HG02885 (cell line): ENCODE results near the gene CACNA2D3.
"Not testable (repeated sequence)": the region's sequence is repeated elsewhere in the genome, so short reads cannot be mapped to it uniquely, and the experiment has no call there.

ENCODE experiments used
- ATAC-seq: cut with Tn5 transposase; IDR thresholded peaks from one replicate; pipeline ENCODE4 v1.9.1; 2021; ENCODE audit warnings: mild to moderate bottlenecking; ENCODE audit not compliant: unreplicated experiment, poor library complexity

Gene CACNA2D3

DNA sequence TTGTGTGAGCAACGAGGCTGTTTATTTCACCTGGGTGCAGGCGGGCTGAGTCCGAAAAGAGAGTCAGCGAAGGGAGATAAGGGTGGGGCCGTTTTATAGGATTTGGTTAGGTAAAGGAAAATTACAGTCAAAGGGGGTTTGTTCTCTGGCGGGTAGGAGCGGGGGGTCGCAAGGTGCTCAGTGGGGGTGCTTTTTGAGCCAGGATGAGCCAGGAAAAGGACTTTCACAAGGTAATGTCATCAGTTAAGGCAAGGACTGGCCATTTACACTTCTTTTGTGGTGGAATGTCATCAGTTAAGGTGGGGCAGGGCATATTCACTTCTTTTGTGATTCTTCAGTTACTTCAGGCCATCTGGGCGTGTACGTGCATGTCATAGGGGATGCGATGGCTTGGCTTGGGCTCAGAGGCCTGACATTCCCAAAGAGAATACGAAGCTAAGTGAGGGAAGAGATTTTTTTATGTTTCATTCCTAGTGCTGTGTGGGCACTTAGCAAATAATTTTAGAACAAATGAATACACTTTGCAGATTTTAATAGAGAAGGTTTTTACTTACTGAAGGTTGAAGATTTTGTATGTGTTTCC is 517.5 kb downstream of the CACNA2D3 start:
- not testable (repeated sequence) for ATAC-seq

- ATAC-seq: no peak
Measured at GRCh38 chr3:54641226-54642014, 519.1 kb downstream of the CACNA2D3 start.

DNA sequence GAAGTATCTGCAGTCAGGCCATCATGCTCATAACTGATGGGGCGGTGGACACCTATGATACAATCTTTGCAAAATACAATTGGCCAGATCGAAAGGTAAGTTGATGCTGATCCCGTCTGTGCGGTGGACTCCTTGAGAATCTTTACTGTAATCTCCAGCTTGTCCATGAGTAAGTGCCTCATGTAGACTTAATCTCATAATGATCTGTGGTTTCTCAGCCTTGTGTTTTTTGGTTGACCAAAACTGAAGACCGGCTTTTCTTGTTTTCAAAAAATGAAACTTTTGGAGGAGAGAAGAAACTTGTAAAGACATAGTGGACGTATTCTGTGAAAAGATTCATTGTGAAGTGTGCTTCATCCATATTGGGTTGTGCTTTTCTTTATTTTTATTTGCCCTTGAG is 519.8 kb downstream of the CACNA2D3 start:
- no peak for ATAC-seq

DNA sequence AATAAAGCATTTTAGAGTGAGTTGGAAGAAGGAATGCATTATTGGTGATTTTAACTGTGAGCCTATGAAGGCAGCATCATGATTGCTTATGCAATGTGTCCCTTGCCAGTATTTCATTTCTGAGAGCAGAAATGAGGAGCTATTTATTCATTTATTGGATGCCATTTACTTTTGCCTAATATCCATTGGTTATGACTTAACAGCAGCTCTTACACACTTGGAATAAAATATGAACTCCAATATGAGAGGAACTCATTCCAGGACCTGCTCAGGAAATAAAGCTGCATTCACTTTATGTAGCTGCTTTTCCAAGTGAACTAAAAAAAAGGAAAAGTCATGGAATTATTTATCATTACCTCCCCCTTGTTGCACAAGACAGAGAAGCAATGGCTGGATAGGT is 525.4 kb downstream of the CACNA2D3 start:
- ATAC-seq: no peak

DNA sequence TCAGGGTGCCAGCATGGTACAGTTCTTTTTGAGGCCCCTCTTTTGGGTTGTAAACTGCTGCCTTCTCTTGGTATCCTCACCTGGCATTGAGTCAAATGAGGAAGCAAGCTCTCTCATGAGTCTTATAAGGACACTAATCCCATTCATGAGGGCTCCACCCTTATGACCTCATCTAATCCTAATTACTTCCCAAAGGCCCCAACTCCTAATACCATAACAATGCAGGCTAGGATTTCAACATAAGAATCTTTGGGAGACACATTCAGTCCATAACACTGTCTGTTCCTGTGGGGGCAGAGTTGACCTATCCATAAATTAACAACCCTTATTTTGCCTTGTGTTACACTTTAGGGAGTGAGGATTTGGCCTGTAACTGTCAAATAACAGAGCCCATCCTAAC is 527.2 kb downstream of the CACNA2D3 start:
- ATAC-seq: no peak

DNA sequence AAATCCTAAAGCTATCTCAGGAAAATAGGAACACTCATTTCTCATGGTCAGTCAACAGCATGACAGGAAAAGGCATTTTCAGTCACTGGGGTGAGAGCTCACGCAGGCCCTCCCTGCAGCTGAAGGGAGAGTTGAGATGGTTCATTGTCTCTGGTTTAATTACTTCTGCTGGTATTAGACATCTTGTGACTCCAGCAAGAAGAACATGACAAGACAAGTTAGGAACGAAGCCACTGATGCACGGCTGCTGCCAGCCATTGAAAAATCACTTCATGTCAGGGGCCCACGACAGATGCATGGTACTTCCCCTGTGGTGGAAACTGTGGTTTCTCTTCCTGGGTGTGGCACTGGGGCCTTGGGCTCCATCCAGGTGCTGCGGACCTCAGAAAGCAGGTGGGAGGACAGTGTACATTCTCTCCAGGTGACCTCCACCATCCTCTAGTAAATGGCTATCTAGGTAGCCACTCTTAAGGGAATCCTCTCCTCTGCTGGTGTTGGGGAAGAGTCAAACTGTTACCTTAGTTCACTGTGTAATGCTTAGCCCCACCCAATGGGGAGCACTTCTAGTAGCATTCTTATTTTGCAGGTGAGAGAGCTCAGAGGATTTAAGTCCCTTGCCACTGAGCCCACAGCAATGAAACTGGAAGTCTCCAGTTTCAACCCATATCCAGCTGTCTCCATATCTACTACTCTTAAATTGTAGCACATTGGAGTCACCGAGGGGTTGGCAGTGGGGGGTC is 531.3 kb downstream of the CACNA2D3 start:
- ATAC-seq: no peak

GRCh38 chr3:54654776-54655175 is 532.4 kb downstream of the CACNA2D3 start:
- no peak for ATAC-seq

DNA sequence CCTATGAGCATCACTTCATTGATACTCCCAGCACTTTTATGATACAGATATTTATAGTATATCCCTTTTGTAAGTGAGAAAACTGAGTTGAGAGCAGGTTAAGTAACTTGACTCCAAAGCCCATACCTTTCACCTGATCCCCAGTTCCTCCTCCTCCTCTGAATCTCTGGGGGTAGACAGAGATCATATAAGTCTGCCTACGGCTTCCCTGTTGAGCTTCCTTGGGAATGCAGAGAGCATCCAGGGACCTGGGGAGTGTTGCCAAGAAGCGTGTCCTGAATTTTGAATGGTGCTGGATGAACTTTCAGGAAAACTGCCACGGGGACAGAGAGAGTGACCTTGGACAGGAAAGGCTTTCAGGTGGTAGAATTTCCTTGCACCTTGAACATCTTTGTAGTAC is 537.0 kb downstream of the CACNA2D3 start:
- ATAC-seq: no peak

DNA sequence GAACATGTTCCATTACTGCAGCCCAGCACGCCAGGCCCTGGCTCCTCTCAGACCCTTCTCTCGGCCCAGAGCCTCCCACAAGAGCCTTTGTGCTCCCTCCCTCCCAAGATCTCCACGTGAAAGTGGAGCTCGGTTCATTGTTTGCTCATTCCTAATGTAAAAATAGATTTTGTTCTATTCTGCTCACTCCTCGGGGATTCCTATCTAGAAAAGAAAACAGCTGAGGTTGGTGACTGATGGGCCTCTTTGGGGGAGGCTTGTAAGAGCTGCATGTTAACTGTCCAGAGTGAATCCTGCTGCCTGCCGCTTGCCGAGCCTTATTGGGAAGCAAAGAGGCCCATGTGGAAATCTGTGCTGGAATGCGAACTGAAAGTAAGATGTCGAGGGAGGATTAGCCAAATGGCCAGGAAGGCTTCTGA is 538.4 kb downstream of the CACNA2D3 start:
- ATAC-seq: no peak

GRCh38 chr3:54661151-54661550 is 538.8 kb downstream of the CACNA2D3 start:
- ATAC-seq: no peak

DNA sequence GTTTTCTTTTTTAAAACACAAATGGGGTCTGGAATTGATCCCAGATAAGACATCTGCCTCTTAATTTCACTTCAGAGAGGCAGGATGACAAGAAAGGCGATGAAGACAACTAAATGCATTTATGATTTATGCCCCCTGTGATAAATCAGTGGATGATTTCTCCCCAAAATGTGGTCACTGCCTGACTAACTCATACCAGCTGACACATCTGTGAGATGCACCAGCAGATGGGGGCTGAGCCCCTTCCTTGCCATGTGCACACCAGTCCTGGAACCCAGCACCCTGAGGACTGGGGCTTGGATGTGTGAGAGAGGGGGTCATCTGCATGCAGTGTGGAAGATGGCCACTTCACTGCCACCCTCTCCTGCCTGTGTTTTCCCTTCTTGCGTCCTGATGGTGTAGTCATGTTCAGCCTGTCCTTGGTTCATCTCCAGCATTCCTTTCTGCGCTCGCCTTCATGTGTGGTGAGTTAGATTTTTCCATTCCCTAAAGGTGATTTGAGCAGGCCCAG is 541.2 kb downstream of the CACNA2D3 start:
- ATAC-seq: no peak

DNA sequence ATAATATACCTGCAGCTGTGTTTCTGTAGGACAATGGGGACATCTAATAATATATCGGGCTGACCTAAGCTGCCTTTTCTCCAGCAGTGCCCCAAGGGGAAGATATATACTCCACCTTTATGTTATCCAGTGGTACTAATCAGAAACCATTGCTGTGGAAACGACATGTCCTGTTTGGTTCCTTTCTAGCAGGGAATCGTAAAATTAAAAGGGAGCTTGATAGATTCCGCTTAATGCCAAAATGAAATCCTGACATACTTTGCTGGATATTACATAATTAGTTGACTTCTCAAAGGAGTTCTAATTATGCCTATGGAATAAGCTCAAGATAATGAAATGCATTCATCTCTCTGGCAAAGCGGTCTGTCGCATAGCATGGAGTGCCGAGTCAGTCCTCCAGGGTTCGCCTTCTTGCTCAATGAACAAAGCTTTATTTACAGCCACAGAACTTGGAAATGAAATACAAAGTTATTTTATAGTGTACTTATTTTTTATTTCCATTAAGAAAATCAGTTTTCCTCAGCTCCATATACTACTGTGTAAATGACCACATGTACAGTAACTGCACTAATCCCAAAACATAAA is 542.8 kb downstream of the CACNA2D3 start:
- ATAC-seq: no peak

DNA sequence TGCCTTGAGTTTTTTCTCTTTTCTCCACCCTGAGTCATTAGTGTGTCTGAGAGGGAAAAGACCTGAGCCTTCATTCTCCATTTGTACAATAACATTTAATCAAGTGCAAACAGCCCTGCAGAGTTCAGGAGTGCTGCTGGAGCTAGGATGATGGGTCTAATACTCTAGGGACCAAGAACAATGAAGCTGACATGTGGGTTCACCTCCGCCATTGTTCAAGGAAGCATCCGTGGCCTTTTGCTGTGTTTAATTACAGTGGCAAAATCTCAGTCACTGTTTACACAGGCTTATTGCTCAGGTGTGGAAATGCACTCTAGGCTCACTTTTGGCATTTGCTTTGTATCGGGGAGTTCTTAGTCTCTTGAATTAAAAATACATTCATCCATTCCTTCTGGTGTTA is 545.9 kb downstream of the CACNA2D3 start:
- no peak for ATAC-seq

DNA sequence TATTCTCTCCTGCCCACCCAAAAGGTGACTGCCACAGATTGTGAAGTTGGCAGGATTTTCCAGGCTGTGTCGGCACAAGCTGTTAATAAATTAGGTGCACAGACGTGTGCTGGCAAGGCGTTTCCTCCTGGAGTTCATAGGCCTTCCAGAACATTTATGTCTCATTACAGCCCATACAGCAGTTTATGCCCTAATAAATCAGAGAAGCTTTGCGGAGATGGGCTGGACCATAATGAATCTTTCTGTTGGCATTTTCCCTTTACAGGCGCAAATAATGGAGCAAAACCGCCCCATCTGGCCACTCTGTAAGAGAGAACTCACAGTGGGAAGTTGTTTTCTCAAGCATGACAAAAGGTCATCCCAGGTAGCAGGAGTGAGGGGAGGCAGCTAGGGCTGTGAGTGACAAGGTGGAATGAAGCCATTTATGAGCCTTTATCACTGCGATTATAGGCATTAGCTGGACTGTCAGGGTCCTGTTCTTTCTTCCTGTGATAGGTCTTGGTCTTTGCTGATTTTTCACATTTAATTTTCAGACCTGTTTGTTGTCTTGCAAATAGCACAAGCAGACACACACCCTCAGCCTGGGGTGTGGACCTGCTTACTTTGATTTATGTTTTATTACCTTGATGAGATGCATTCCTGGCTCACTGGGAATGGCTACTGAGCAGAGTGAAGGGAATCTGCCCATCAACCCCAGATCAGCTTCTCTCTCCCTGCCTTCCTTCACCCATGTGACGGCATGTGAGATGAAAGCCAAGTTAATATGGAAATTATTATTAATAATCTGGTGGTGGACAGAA is 548.0 kb downstream of the CACNA2D3 start:
- ATAC-seq: no peak

- ATAC-seq: no peak
Measured at GRCh38 chr3:54671511-54671910, 549.2 kb downstream of the CACNA2D3 start.

GRCh38 chr3:54676087-54676486 is 553.7 kb downstream of the CACNA2D3 start:
- no peak for ATAC-seq

GRCh38 chr3:54681706-54682105 is 559.4 kb downstream of the CACNA2D3 start:
- no peak for ATAC-seq

GRCh38 chr3:54685213-54685612 is 562.9 kb downstream of the CACNA2D3 start:
- no peak for ATAC-seq

GRCh38 chr3:54691289-54691771 is 569.0 kb downstream of the CACNA2D3 start:
- no peak for ATAC-seq

DNA sequence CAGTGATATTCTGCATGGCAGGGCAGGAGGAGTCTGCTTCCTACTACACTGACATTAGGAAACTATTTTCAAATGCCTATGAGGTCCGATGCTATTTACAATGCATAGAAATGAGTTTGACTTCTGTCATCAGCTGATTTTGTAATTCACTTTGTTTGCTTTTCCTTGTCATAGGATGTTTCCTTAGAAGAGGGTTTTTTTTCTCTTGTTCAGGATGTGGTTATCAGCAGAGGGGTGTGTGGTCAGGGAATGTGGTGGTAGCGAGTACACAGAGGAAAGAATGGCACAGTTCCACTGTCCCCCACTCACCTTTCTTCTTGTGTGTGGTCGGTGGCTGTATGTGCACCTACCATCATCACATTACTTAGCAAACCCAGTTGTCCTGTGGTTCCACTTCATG is 574.0 kb downstream of the CACNA2D3 start:
- no peak for ATAC-seq
